GM19328 (cell line): ENCODE measurements around the gene MRPL20.
"Not testable (repeated sequence)": the region's sequence is repeated elsewhere in the genome, so short reads cannot be mapped to it uniquely, and the experiment has no call there.

ENCODE experiments used
- ATAC-seq: cut with Tn5 transposase; IDR thresholded peaks from one replicate; pipeline ENCODE4 v1.9.1; 2021; ENCODE audit warnings: mild to moderate bottlenecking, moderate library complexity; ENCODE audit not compliant: unreplicated experiment

MRPL20 gene

DNA sequence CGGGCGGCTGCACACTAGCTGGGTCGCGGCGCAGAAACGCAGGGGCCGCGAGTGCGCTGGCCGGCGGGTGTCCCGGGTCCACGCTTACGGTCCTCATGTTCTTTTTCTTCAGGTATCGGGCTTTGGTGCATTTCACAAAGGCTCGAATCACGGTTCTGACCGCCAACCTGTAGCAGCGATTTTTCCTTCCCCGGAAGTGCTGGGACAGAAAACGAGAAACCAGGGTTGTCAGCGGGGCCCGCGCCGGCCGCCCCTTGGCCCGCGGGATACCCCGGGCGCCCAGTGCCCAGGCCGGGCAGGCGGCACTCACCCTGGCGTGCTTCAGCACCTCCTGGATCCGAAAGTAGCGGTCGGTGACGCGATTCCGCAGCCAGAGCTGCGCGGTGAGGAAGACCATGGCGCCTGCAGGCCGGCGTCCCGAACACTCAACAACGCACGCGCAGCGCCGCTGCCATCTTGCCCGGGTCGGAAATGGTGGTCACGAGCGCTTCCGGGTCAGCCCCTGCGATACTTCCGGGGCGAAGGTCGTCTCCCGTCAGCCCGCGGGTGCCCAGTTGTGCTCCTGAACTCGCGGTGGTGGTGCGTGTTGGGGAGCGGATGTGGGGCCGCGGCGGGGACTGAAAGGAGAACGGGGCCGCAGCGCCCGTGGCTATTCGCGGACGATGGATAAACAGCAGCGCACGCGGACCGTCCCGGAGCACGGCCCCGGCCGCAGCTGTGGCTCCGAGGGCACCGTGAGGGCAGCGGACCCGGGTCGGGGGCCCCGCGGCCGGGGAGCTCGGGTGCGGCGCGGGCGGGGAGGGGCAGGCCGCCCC lies at the start of gene MRPL20:
TSS of gene MRPL20 (minus strand) at position 473 of the 815 bp plus-strand sequence. CDS start at position 397, 76 bp downstream.
- ATAC-seq = peak; percentile 86

DNA sequence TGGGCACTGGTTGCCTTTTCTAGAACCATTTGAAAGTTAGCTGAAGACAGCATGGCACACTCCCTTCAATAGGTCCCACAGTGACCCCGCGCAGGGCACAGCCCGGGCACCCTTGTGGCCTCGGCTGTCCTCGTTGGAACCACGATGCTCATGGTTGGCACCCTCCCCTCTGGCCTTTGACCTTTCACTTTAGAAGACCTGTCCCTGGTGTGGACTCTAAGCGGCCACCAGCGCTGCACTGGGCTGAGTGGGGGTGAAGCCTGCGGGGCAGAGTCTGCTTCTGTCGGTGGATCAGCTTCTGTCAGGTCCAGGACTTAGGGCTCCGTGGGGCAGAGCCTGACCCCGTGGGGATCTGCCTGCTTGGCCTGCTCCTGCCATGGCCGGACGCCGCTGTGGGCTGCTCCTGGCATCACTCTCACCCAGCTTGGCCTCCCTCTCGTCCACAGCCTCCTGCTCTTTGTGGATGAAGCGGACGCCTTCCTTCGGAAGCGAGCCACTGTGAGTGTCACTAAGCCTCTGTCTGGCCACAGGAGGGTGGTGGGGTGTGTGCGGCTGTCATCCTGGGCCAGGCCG lies 49.7 kb upstream of the MRPL20 start:
- not testable (repeated sequence) for ATAC-seq

DNA sequence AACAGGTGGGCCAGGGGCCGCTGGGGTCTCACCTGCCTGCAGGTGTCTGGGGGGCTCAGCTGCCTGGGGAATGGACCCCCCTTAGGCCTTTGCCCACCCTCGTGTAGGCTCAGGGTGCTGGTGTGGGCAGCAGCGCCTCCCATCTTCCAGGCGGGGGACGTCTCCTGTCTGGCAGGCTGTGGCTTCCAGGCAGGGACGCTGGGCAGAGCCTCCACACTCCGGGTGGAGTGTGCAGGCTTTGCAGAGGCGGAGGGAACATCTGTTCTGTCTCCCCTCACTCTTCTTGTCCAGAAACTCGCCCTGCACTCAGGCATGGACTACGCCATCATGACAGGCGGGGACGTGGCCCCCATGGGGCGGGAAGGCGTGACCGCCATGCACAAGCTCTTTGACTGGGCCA lies 48.8 kb upstream of the MRPL20 start:
- ATAC-seq = not testable (repeated sequence)

DNA sequence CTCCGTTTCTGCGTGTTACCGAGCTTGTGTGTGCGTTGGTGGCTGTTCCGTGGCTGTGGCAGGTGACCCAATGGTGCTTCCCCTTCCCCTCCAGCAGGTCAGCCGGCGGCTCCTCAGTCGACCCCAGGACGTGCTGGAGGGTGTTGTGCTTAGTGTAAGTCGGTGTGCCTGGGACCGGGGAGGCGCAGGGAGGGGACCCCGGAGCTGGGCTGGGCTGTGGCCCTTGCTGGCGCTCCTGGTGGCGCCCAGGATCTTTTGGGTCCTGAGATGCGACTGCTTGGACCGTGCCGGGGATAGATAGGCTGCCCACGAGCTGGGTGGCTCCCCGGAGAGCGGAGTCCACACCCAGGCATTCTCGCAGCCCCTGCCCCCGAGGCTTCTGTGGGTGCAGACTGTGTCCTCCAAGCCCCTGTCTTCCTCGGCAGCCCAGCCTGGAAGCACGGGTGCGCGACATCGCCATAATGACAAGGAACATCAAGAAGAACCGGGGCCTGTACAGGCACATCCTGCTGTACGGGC lies 48.3 kb upstream of the MRPL20 start:
- ATAC-seq = no peak

DNA sequence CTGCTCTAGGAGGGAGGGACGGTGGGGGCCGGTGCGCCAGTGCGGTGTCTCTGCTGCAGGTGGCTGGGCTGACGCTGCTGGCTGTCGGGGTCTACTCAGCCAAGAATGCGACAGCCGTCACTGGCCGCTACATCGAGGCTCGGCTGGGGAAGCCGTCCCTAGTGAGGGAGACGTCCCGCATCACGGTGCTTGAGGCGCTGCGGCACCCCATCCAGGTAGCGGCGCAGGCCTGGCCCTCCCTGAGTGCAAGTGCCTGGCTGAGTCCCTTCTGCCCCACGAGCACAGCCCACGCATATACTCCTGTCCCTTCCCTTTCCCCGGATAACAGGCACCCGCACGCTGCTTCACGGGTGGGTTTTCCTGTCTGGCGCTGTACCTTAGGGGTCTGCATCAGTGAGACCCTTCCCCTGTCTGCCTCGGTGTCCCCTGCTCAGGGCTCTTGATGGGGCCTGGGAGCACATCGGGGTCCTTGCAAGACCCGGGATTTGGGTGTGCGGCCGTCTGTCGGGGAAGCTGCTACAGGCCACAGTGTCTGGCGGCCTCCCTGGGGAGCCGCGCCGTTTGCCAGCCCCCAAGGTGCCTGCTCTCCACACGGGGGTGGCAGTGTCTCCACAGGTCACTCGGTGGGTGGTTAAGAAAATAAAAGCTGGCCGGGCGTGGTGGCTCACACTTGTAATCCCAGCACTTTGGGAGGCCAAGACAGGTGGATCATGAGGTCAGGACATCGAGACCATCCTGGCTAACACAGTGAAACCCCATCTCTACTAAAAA lies 47.4 kb upstream of the MRPL20 start:
- not testable (repeated sequence) for ATAC-seq

DNA sequence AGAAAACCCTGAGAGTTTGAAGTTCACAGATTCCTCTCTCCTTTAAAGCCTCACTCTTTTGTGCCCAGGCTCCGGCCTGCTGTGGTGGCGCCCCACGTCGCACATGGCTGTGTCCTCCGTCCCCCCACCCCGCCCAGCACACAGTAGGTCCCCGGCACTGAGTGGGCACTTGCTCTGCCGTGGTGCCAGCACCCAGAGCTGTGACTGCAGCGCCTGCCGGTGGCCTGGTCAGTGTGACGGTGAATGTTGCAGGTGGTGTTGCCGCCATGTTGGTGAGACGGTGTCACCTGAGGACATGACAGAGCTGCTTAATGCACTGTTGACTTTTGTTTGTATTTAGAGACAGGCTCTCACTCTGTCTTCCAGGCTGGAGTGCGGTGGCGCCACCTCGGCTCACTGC lies 45.8 kb upstream of the MRPL20 start:
- ATAC-seq = no peak

DNA sequence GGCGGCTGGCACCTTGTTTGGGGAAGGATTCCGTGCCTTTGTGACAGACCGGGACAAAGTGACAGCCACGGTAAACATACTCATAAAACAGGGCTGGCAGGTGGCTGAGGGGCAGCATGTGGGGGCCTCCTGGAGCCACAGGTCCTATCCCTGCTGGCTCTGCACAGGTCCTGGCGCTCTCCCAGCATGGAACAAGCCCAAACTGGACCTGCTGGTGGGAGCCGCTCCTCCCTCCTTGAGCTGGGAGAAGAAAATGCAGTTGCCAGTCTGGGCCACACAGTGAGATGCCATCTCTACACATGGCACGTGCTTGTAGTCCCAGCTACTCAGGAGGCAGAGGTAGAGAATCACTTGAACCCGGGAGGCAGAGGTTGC lies 45.3 kb upstream of the MRPL20 start:
- not testable (repeated sequence) for ATAC-seq

DNA sequence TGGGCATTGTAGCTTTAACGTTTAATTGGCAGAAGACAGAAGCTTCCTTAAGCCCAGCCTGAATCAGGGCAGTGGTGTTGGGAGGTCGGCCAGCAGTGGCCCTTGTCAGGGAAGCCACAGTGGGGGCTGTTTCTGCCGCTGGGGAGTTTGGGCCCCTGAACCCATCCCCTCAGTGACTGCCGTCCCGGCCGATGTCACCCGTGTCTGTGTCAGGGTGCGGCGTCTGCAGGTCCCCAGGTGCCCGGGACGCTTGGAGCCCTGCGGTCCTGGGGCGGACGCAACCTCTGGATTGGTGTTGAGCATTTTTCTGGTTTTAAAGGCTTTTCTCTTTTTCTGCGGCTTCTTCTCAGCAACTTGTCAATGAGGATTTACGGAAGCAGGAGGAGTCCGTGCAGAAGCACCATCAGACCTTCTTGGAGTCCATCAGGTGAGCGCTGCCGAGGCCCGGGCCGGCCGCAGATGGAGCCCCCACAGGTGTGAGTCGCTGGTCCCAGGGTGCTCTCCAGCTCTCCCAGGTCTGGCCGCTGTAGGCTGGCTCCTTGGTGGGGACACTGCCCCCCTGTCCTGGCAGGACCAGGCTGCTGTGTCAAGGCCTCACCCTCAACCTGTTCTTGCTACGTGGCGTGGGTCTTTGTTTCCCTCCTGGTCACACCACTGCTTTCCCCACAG lies 44.7 kb upstream of the MRPL20 start:
- no peak for ATAC-seq

DNA sequence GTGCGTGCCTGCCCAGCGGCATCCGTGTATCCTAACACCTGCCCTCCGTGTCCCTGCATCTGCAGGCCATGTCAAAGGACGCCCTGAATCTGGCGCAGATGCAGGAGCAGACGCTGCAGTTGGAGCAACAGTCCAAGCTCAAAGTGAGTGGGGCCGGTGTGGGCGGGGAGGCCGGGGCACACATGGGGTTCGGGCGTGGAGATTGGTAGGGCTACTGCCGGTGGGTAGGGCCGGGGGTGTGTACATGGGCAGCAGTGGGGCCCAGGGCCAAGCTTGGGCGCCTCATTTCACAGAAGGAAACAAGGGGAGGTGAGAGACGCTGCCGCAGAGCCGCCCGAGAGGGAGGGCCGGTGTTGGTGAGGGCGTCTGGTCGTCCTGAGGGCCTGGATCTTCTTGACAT lies 43.5 kb upstream of the MRPL20 start:
- not testable (repeated sequence) for ATAC-seq

DNA sequence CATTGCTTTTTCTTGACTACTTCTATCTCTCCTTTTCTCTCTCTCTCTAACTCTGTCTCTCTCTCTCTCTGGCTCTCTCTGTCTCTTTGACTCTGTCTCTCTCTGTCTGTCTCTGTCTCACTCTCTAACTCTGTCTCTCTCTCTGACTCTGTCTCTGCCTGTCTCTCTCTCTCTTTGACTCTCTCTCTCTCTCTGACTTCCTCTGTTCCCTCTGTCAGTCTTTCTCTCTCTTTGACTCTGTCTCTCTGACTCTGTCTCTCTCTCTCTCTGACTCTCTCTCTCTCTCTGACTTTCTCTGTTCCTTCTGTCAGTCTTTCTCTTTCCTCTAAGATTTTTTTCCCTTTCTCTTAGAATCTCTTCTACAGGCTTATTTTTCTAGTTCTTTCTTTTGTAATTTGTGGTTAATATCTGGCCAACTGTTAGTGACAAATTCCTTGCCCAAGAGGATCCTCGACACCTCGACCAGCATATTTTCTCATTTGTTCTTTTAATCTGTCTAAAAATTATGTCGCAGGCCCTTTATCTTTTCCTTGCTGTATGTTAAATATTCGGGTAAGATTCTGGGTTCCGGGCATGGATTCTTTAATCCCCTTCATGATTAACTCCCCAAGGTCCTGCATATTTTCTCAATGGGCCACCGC lies 42.1 kb upstream of the MRPL20 start, which contains the start of gene ATAD3C:
TSS of gene ATAD3C (plus strand) at position 591 of the 641 bp plus-strand sequence. CDS start 995 bp downstream, outside the sequence.
- ATAC-seq = no peak

DNA sequence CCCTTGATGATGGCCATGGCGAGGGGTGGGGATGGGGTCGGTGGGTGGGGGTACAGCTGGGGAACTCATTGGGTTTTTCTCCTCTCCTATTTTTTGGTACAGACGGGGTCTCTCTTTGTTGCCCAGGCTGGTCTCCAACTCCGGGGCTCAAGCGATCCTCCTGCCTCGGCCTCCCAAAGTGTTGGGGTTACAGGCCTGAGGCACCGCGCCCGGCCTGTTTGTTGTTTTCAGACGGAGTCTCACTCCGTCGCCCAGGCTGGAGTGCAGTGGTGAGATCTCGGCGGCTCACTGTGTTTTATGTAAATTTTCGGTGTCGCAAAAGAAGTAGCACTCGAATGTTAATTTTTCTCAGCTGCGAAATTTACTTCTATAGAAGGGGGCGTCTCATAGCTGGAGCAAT lies 39.5 kb upstream of the MRPL20 start:
- ATAC-seq = not testable (repeated sequence)

DNA sequence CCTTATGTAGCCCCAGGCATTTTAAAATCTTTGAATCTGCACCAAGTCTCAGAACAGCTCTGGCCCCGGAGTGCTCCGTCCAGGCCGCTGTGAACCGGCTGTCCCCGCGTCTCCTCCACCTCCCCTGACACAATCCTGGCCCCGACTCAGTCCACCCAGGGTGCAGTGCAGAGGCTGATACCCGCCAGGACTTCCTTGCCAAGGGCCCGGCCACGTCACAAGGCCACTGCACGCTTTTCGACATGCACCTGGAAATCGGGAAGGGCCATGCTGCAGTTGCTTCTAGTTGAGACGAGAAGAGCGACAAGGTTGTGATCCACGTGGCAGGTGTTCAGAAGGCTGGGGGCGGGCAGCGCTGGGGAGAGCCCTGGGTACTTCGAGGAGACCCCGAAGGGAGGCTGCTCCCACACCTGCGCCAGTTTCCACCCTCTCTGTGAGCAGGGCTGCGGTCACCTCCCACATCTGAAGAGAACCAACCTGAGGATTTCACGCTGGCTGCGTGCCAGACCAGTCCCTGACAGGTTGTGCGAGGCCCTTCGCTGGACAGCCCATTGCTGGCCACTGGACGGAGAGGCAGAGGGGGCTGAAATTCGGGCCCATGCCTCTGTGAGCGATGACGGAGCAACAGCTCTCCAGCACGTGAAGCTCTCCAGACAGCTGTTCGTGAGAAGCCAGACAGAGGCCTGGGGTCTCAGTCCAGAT lies 35.1 kb upstream of the MRPL20 start:
- ATAC-seq = no peak

DNA sequence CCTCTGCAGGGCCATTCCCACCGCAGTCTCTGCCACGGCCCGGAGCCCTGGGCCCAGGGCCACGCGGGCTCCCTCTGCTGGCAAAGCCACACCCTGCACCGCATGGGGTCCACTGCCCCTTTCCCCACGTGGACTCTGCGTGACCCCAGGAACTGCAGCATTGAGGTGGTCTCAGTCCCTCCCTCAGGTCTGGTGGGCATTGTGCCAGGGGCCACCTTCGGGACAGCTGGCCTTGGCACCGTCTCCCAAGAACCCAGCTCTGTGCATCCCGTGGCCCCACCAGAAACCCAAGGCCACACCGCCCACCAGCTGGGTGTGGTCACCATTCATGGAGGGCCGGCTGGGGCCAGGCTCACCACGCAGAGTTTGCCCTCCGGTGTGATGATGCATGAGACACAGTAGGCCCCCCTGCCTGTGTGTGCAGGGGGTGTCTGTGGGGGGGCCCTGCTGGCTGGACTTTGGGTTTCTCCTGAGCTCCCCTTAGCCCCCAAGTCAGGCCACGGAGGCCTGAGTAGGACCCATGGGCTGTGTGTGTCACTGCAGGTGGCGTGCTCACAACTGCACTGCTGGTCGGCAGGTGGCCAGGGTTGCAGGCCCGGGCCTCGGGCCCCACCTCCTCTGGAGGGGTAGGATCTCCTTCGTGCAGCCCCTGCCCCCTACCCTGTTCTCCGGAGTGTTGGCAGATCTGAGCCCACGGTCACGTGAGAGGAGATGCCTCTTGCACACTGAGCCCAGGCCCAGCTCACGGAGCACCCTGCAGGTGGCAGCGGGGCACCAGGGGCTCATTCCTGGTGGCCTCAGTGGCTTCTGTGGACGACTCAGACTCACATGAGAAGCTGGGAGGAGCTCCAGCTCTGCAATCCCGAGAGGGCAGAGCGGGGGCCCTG lies 34.2 kb upstream of the MRPL20 start:
- no peak for ATAC-seq

DNA sequence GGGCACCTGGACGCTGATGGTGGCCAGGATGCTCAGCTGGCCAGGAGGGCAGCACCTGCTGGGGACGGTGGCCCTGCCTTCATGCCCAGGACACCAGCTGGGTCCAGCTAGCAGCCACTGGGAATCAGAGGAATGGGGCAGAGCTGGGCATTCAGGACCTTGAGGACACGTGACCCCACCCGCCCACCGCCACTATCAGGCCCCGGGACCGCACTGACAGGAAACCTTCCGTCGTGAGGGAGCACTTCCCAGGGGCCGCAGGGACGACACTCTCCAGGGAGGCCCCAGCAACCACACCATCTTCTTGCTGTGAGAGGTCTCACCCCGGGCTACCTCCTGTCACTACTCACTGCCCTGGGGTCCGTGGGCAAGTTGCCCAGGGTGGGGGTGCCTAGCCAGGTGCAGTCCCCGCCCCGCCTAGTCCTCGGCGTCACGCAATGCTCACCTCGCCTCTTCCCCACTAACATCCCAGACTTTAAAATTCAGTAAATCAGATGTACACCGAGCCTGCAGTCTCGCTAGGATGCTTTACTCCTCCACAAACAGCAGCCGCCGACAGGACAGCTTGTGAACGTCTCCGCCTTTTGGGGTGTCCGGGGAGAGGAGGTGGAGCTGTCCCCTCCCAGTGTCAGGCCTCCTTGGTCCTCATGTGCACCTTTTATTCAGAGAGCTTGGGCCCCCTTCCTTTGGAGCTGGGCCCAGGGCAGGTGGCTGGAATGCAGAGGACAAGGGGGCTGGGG lies 33.3 kb upstream of the MRPL20 start:
- ATAC-seq = no peak

DNA sequence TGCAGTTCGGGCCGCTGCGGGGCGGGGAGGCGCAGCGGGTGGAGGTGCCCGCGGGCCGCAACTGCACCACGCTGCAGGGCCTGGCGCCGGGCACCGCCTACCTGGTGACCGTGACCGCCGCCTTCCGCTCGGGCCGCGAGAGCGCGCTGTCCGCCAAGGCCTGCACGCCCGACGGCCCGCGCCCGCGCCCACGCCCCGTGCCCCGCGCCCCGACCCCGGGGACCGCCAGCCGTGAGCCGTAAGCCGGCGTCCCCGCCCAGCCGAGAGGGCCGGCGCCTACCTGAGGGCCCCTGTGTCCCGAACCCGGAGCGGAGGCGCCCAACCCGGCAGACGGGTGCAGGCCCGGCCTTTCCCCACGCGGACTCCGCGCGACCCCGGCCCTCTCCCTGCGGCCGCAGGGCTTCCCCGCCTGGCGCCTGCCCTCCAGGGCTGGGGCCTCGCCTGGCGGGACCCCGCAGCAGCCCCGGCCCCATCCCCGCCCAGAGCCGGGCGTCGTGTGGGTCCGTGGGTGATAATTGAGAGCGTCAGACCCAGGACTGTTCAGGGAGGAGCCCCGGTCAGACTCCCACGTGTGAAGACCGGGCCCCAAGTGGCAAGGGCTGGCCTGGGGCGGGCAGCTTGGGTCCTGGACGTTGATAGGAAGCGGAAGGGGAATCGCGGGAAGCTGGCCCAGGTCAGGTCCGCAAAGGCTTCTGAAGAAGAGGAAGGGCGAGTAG lies 32.6 kb upstream of the MRPL20 start:
- no peak for ATAC-seq

DNA sequence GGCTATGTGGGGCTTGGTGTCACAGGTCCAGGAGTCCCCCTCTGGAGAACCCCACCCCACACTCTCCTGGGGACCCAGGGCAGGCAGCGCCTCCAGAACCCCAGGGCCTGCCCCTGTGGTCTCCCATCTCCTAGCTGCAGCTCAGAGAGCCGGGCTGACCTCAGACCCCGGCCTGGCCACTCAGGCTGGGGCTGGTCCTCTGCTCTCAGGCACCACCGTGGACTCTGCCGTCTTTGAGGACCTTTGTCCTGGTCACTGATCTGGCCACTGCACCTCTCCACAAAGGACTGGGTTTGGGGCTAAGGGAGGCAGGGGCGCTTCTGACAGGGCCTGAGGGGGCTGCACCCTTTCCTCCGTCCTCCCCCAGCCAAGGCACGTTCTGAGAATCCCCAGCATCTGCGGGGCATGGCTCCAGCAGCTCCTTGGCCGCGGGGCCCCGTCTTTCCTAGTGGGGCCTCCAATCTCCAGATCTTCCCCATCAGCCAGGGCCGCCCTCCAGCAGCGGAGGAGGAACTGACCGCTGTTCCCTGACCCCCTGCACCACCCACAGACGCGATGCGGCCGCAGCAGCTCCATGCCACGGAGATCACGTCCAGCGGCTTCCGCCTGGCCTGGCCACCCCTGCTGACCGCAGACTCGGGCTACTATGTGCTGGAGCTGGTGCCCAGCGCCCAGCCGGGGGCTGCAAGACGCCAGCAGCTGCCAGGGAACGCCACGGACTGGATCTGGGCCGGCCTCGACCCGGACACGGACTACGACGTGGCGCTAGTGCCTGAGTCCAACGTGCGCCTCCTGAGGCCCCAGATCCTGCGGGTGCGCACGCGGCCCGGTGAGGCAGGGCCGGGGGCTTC lies 31.7 kb upstream of the MRPL20 start:
- no peak for ATAC-seq
